Stomach (tissue), 4 donors: ENCODE data around the gene SGCA.

Experiments
- CTCF ChIP-seq, 7 experiments: fragments of 450-650 bp in 4 of 7; fragments of 200-600 bp in 3 of 7; sonication (generic) in 3 of 7; IDR thresholded peaks; one replicate each; pipeline ENCODE4 v1.5.1; 2016 to 2019; ENCODE audit warnings: antibody characterized with exemption in 7 of 7, control low read depth in 2 of 7, mild to moderate bottlenecking in 1 of 7
- EP300 ChIP-seq: sonication (generic); formaldehyde crosslinking; IDR thresholded peaks from one replicate; pipeline ENCODE4 v1.6.1; 2017; ENCODE audit warnings: antibody characterized with exemption
- POLR2A ChIP-seq, 4 donors: fragments of 450-650 bp; IDR thresholded peaks; one replicate each; pipeline ENCODE4 v1.6.1; 2016; ENCODE audit warnings: antibody characterized with exemption in 4 of 4, control low read depth in 2 of 4, mild to moderate bottlenecking in 1 of 4, moderate library complexity in 1 of 4
- POLR2AphosphoS5 ChIP-seq, 3 donors: sonication (generic); formaldehyde crosslinking; IDR thresholded peaks; one replicate each; pipeline ENCODE4 v1.6.1; 2016; ENCODE audit warnings: antibody characterized with exemption in 3 of 3

GRCh38 chr17:50204431-50204830 is 38.6 kb downstream of the SGCA start:
- TF ChIP-seq CTCF (IDR thresholded peaks at IDR 0.05) (no peak), POLR2A (IDR thresholded peaks at IDR 0.05) (no peak), EP300 (no peak), POLR2AphosphoS5 (IDR thresholded peaks at IDR 0.05) (no peak)
